Bronchial epithelial cell (primary cell): ENCODE measurements around the gene VSTM2B. TPM values are rescaled to one million over a fixed set of nuclear protein-coding genes. Genes with fewer than 3 reads are reported as not detected.

Experiments
- DNase-seq: peaks from one replicate; pipeline ENCODE4 v3.0.0-alpha.2; 2010; ENCODE audit warnings: low read depth
- FAIRE-seq: peaks from 2 replicates; lab custom pipeline; 2011; peaks lifted over from hg19 to GRCh38; lab: Jason Lieb, UNC
- H3K27me3 ChIP-seq: 2 replicates; pipeline ENCODE4 v1.5.1; 2011; ENCODE audit warnings: low read length; ENCODE audit not compliant: control insufficient read depth, insufficient read depth
- H3K36me3 ChIP-seq: 2 replicates; pipeline ENCODE4 v1.5.1; 2011; ENCODE audit warnings: low read length; ENCODE audit not compliant: control insufficient read depth, insufficient read depth
- H3K4me3 ChIP-seq: 2 replicates; pipeline ENCODE4 v1.5.1; 2011; ENCODE audit warnings: mild to moderate bottlenecking, low read depth, low read length, control low read depth
- total RNA-seq: library from RNA; depleted of rRNA; stranded (reverse); fragments of >200 nt; gene quantifications from 2 replicates; pipeline ENCODE4 v1.2.1, GENCODE V29; 2014
- TF ChIP-seq, protein P1 (sequence below): IDR thresholded peaks from 2 replicates; pipeline ENCODE4 v1.5.1; 2011; ENCODE audit warnings: mild to moderate bottlenecking, moderate library complexity, low read length, control low read depth, inconsistent platforms; ENCODE audit not compliant: insufficient read depth, severe bottlenecking

The VSTM2B gene
- total RNA-seq, 1 donor from 2014 or later, result not detected

DNA sequence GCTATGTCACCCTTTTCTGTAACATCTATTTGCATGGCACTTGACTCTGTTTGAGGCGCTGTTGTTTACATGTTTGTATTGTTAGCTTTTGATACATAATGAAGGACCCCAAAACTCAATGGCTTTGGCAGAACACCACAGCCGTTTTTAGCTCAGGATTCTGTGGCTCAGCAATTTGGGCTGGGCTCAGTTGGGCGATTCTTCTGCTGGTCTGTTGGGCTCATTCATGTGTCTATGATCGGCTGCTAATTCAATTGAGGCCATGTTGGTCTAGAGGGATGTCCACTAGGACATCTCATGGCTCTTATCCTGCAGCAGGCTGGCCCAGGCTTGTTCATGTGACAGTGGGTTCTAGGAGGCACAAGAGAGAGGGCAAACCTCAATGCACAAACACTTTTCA lies 33.9 kb downstream of the VSTM2B start:
- no peak for DNase-seq
- Histone ChIP-seq H3K4me3 (no peak overlapping the region), H3K36me3 (no peaks in the 10 kb centered on the region), H3K27me3 (no peaks in the 10 kb centered on the region)
- TF ChIP-seq, protein P1, sequence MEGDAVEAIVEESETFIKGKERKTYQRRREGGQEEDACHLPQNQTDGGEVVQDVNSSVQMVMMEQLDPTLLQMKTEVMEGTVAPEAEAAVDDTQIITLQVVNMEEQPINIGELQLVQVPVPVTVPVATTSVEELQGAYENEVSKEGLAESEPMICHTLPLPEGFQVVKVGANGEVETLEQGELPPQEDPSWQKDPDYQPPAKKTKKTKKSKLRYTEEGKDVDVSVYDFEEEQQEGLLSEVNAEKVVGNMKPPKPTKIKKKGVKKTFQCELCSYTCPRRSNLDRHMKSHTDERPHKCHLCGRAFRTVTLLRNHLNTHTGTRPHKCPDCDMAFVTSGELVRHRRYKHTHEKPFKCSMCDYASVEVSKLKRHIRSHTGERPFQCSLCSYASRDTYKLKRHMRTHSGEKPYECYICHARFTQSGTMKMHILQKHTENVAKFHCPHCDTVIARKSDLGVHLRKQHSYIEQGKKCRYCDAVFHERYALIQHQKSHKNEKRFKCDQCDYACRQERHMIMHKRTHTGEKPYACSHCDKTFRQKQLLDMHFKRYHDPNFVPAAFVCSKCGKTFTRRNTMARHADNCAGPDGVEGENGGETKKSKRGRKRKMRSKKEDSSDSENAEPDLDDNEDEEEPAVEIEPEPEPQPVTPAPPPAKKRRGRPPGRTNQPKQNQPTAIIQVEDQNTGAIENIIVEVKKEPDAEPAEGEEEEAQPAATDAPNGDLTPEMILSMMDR, result no peak
- no peak for FAIRE-seq

DNA sequence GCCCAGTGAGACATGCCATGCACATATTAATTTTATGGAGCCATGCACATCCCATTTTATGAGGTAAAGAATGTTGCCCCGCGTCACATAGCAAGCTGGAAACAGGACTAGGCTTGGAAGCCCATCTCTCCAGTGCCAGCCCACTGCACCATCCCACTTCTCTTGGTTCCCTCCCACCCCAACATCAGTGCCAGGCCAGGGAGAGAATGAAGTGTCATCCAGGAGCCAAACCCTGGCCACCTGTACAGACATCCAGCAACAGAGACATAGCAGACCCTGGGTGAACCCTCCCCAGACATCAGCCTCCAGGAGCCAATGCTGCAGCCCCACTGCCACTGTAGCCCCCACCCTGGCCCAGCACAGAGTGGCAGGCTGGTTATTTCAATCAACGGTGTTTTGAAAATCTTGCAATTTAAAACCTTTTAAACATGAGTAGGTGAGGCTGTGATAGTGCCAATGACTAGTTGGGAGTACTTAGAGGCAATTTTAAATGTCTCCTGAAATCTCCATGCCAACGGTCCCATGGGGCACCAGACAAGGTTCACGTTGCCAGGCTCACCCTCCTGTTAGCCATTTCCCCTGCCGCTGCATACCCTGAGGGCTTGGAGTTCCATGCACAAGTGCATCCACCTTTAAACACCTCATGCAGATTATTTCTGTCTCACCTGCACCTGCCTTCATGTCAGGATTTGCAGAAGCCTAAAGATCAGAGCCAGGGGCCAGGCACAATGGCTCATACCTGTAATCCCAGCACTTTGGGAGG lies 34.7 kb downstream of the VSTM2B start:
- H3K27me3 ChIP-seq, result no peaks in the 10 kb centered on the region
- H3K36me3 ChIP-seq, result no peaks in the 10 kb centered on the region
- TF ChIP-seq, protein P1, result no peak
- DNase-seq, result no peak
- no peak for FAIRE-seq
- H3K4me3 ChIP-seq, result no peak overlapping the region

DNA sequence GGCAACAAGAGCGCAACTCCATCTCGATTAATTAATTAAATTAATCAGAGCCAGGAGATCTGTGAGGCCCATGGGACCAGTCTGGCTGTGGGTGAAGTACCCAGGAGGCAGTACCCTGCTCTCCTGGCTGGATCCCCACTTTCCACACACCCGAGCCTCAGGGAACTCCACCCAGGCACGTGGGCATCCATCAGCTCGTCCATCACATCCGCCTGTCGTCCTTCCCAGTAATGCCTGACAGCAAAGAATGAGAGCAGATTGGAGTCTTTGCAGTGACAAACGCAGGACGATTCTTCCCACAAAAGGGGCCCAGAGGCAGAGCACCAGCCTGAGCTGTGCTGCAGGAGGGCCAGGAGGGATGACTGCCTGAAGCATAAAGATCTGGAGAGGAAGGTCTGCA lies 35.8 kb downstream of the VSTM2B start:
- H3K4me3 ChIP-seq, result no peak overlapping the region
- H3K36me3 ChIP-seq, result no peaks in the 10 kb centered on the region
- no peaks in the 10 kb centered on the region for H3K27me3 ChIP-seq
- no peak for DNase-seq
- TF ChIP-seq, protein P1, result no peak
- no peak for FAIRE-seq

DNA sequence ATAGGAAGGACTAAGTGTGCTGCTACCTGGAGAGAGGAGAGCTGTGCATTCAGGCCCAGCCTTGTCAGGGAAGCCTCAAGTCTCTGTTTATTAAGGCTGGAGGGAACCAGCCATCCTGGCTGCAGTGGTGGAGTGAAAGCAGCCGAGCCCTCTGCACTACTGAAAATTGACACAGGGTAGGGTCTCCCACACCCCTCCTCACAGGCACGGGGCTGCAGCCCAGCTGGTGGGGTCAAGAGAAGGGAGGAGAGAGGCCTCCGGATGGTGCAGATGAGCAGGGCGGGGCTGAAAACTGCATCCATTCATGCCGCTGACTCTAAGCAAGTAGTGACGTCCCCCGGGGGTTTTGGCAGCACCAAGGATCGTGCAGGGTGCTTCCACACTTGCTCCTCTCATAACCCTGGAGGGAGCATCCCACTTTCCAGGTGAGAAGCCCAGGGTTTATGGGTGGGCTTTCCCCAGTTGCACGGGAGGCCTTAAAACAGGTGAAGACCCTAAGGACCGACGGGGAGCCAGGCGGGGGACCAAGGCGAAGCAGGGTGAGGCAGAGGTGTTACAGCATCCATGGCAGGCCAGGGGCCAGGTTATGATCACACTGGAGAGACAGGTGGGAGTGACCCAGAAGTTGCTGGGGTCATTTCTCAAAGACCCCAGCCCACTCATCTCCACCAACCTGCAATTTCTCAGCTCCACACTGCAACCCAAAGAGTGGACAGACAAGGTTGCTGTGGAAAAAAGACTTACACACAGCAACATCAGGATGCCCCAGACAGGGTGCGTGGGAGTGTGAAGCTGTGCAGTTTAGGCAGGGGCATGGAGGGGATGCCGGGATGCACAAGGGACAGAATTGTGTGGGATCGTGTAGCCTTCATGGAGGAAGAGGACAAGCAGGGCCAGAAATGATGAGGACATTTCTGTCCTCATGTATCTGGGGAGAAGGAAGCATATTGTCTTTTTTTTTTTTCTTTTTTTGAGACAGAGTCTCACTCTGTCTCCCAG lies 36.8 kb downstream of the VSTM2B start:
- no peak for DNase-seq
- TF ChIP-seq, protein P1, result no peak
- no peaks in the 10 kb centered on the region for H3K27me3 ChIP-seq
- no peaks in the 10 kb centered on the region for H3K36me3 ChIP-seq
- no peak overlapping the region for H3K4me3 ChIP-seq
- no peak for FAIRE-seq

DNA sequence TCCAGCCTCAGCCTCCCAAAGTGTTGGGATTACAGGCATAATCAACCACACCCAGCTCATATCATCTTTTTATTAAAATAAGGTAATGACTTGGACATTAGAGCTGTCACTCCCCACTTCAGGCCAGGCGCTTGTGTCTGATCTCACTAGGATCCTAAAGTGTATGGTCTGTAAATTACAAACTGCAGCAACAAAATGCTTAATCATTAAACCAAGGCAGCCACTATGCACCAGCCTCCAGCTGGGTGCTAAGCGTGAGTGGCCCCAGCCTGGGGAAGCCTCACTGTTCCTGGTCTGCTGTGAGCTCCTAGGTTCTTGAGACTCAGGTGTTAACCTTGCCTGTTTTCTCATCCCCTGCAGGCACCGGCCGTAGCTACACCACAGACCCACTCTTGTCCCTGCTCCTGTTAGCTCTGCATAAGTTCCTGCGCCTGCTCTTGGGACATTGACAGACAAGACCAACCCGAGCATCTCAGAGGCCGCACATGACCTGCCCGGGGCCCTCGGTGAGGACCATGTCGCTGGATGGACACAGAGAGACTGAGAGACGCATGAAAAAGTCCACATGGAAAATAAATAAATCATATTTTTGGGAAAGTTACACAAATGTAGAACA lies 37.8 kb downstream of the VSTM2B start:
- DNase-seq (no peak), FAIRE-seq (no peak)
- no peaks in the 10 kb centered on the region for H3K36me3 ChIP-seq
- TF ChIP-seq, protein P1, result no peak
- H3K4me3 ChIP-seq, result no peak overlapping the region
- H3K27me3 ChIP-seq, result no peaks in the 10 kb centered on the region
